GM12878 (cell line): ENCODE measurements around the gene MRPS27. TPM values are rescaled to one million over a fixed set of nuclear protein-coding genes. Genes with fewer than 3 reads are reported as not detected.

Source experiments
- ATAC-seq: fragments of 200-7000 bp; cut with Tn5 transposase; 3 replicates; pipeline ENCODE4 v1.9.1; 2020; ENCODE audit warnings: mild to moderate bottlenecking, moderate library complexity
- BruUV-seq: library from RNA; stranded (reverse); fragments of 400-500 nt; replicated peaks from 2 replicates; lab custom pipeline; 2021; lab: Mats Ljungman, UMichigan
- CTCF ChIA-PET: fragments of 300-600 bp; sonication (Branson Sonifier 250); formaldehyde crosslinking; extraction: SDS; loops from one replicate; lab custom pipeline; 2021; ENCODE audit warnings: inconsistent platforms; lab: Yijun Ruan, JAX
- POLR2A ChIA-PET: fragments of 350-600 bp; formaldehyde crosslinking; extraction: SDS; loops from one replicate; lab custom pipeline; 2021; ENCODE audit warnings: inconsistent platforms; lab: Charles Lee
- RAD21 ChIA-PET: fragments of 300-600 bp; sonication (Branson Sonifier 250); formaldehyde crosslinking; loops from one replicate; lab custom pipeline; 2023; ENCODE audit warnings: antibody characterized with exemption; ENCODE audit not compliant: unreplicated experiment; lab: Charles Lee
- SMC1A ChIA-PET: fragments of 300-600 bp; sonication (Branson Sonifier 250); formaldehyde crosslinking; loops from one replicate; lab custom pipeline; 2023; ENCODE audit not compliant: unreplicated experiment, uncharacterized antibody; lab: Charles Lee
- DNase-seq: peaks from one replicate; pipeline ENCODE4 v3.0.0-alpha.2; 2011; ENCODE audit warnings: low read depth, low spot score
- FAIRE-seq: peaks from 3 replicates; lab custom pipeline; 2011; peaks lifted over from hg19 to GRCh38; lab: Jason Lieb, UNC
- H2AFZ ChIP-seq: 2 replicates; pipeline ENCODE4 v1.6.0; 2011; ENCODE audit warnings: low read depth, low read length, control low read depth; ENCODE audit not compliant: control insufficient read depth
- H3K27ac ChIP-seq: 2 replicates; pipeline ENCODE4 v1.5.1; 2011; ENCODE audit warnings: control low read depth; ENCODE audit not compliant: control insufficient read depth, insufficient read depth
- H3K27me3 ChIP-seq, 2 experiments: replicated peaks in 1 of 2; 2 replicates each; pipeline versions ENCODE4 v1.6.0 to v1.6.1; 2011; ENCODE audit warnings: low read length in 1 of 2; ENCODE audit not compliant: control insufficient read depth in 2 of 2, insufficient read depth in 2 of 2
- H3K36me3 ChIP-seq, 2 experiments: 2 replicates each; pipeline ENCODE4 v1.5.1; 2011; ENCODE audit warnings: low read length in 1 of 2; ENCODE audit not compliant: control insufficient read depth in 2 of 2, insufficient read depth in 2 of 2
- H3K4me1 ChIP-seq: 2 replicates; pipeline ENCODE4 v1.6.1; 2011; ENCODE audit warnings: mild to moderate bottlenecking, low read length, moderate library complexity, mixed read lengths; ENCODE audit not compliant: control insufficient read depth, insufficient read depth
- H3K4me2 ChIP-seq: 2 replicates; pipeline ENCODE4 v1.6.0; 2011; ENCODE audit warnings: control low read depth; ENCODE audit not compliant: control insufficient read depth, insufficient read depth
- H3K4me3 ChIP-seq: fragments of 200-600 bp; sonication (generic); 2 replicates; pipeline ENCODE4 v1.5.1; 2016
- H3K79me2 ChIP-seq: 2 replicates; pipeline ENCODE4 v1.6.0; 2011; ENCODE audit warnings: low read length; ENCODE audit not compliant: control insufficient read depth, insufficient read depth
- H3K9ac ChIP-seq: 2 replicates; pipeline ENCODE4 v1.8.0; 2011; ENCODE audit warnings: low read length, control low read depth, mixed read lengths; ENCODE audit not compliant: control insufficient read depth, insufficient read depth
- H3K9me3 ChIP-seq: replicated peaks from 3 replicates; pipeline ENCODE4 v1.5.1; 2011; ENCODE audit warnings: mild to moderate bottlenecking, low read length; ENCODE audit not compliant: control insufficient read depth, insufficient read depth
- H4K20me1 ChIP-seq: 2 replicates; pipeline ENCODE4 v1.6.0; 2011; ENCODE audit not compliant: control insufficient read depth, insufficient read depth
- CEBPZ ChIP-seq: fragments of 150-350 bp; IDR thresholded peaks from 2 replicates; pipeline ENCODE4 v1.6.1; 2016; ENCODE audit warnings: low read depth, low read length
- CHD4 ChIP-seq: fragments of 200-600 bp; sonication (generic); IDR thresholded peaks from 2 replicates; pipeline ENCODE4 v1.6.1; 2016; ENCODE audit warnings: mild to moderate bottlenecking
- ELK1 ChIP-seq: IDR thresholded peaks from 2 replicates; pipeline ENCODE4 v1.6.1; 2012; ENCODE audit warnings: low read depth, low read length, improper control_type of control experiment
- FOS ChIP-seq: IDR thresholded peaks from 3 replicates; pipeline ENCODE4 v1.6.1; 2011; ENCODE audit warnings: borderline replicate concordance; ENCODE audit not compliant: insufficient read length; ENCODE audit errors: extremely low read depth
- KLF5 ChIP-seq: fragments of 450-650 bp; IDR thresholded peaks from 2 replicates; pipeline ENCODE4 v1.6.1; 2014; ENCODE audit warnings: mild to moderate bottlenecking; ENCODE audit not compliant: partially characterized antibody
- MEF2A ChIP-seq: IDR thresholded peaks from 2 replicates; pipeline ENCODE4 v1.6.1; 2011; ENCODE audit warnings: low read depth, mild to moderate bottlenecking, low read length, moderate library complexity; ENCODE audit not compliant: insufficient read depth
- MTA2 ChIP-seq: fragments of 450-650 bp; IDR thresholded peaks from 2 replicates; pipeline ENCODE4 v1.6.1; 2016; ENCODE audit warnings: low read depth, mild to moderate bottlenecking, moderate library complexity
- MYB ChIP-seq: fragments of 150-350 bp; IDR thresholded peaks from 2 replicates; pipeline ENCODE4 v1.6.1; 2014; ENCODE audit warnings: mild to moderate bottlenecking, low read depth, low read length, borderline replicate concordance
- NFIC ChIP-seq: IDR thresholded peaks from 2 replicates; pipeline ENCODE4 v1.6.1; 2012; ENCODE audit warnings: low read depth, mild to moderate bottlenecking, inconsistent platforms, low read length, moderate library complexity
- NR2F1 ChIP-seq: fragments of 450-650 bp; conservative IDR thresholded peaks from 2 replicates; pipeline ENCODE4 v1.6.1; 2017; ENCODE audit warnings: mild to moderate bottlenecking
- PAX8 ChIP-seq: fragments of 450-650 bp; IDR thresholded peaks from 2 replicates; pipeline ENCODE4 v1.6.1; 2017; ENCODE audit warnings: mild to moderate bottlenecking, moderate library complexity
- POU2F2 ChIP-seq: IDR thresholded peaks from 3 replicates; pipeline ENCODE4 v1.6.1; 2011; ENCODE audit warnings: low read depth, mild to moderate bottlenecking, low read length, borderline replicate concordance
- RCOR1 ChIP-seq: conservative IDR thresholded peaks from 2 replicates; pipeline ENCODE4 v1.6.1; 2012; ENCODE audit warnings: low read depth, low read length, improper control_type of control experiment
- SIN3A ChIP-seq: IDR thresholded peaks from 2 replicates; pipeline ENCODE4 v1.6.1; 2012; ENCODE audit warnings: low read depth, low read length, improper control_type of control experiment
- SMC3 ChIP-seq: IDR thresholded peaks from 2 replicates; pipeline ENCODE4 v1.6.1; 2011; ENCODE audit warnings: low read length, improper control_type of control experiment, borderline replicate concordance
- TARDBP ChIP-seq: IDR thresholded peaks from 2 replicates; pipeline ENCODE4 v1.6.1; 2016; ENCODE audit warnings: borderline replicate concordance
- TBL1XR1 ChIP-seq: IDR thresholded peaks from 2 replicates; pipeline ENCODE4 v1.6.1; 2012; ENCODE audit warnings: low read depth, low read length, improper control_type of control experiment
- WRNIP1 ChIP-seq: IDR thresholded peaks from 2 replicates; pipeline ENCODE4 v1.6.1; 2011; ENCODE audit warnings: low read depth, low read length, improper control_type of control experiment, borderline replicate concordance
- YY1 ChIP-seq: IDR thresholded peaks from 2 replicates; pipeline ENCODE4 v1.6.1; 2011; ENCODE audit warnings: low read depth, mild to moderate bottlenecking, low read length
- ZBTB33 ChIP-seq: fragments of 450-650 bp; IDR thresholded peaks from 2 replicates; pipeline ENCODE4 v1.6.1; 2017; ENCODE audit warnings: mild to moderate bottlenecking
- ZNF207 ChIP-seq: fragments of 450-650 bp; IDR thresholded peaks from 2 replicates; pipeline ENCODE4 v1.6.1; 2014; ENCODE audit warnings: antibody characterized with exemption, mild to moderate bottlenecking, borderline replicate concordance
- WGBS: methylation state at CpG from one replicate; pipeline ENCODE4 v1.1.6; 2016; ENCODE audit warnings: low lambda C conversion rate; ENCODE audit not compliant: insufficient replicate concordance, insufficient coverage; ENCODE audit errors: missing lambda C conversion rate; 5-methylcytosine and 5-hydroxymethylcytosine counted together
- in situ Hi-C: fragments of 300-500 bp; cut with MboI; formaldehyde crosslinking; loops from 9 replicates; pipeline ENCODE4 v1.14.3; 2018; ENCODE audit warnings: mixed read lengths
- intact Hi-C: fragments of 100-400 bp; cut with micrococcal nuclease; formaldehyde crosslinking; loops from one replicate; pipeline ENCODE4 v1.14.2; 2022; ENCODE audit not compliant: unreplicated experiment
- polyA plus RNA-seq, 11 experiments: library from polyadenylated mRNA; depleted of rRNA in 4 of 11; unstranded in 6 of 11; stranded (reverse) in 5 of 11; fragments of >200 nt; fragmentation: Nextera tagmentation in 4 of 11; fragmentation: Illumina TruSeq in 1 of 11; extraction: Ambion mirVana in 4 of 11; extraction: Trizol in 1 of 11; gene quantifications; 1 replicate in 1 of 11; 2 replicates in 10 of 11; pipeline versions ENCODE4 v1.2.1 to v1.2.3, GENCODE V29; 2011 to 2016; ENCODE audit warnings: inconsistent platforms in 2 of 11, missing spikeins in 2 of 11, low read depth in 1 of 11
- total RNA-seq, 4 experiments: library from RNA; depleted of rRNA in 3 of 4; stranded (reverse); fragments of >200 nt in 3 of 4; fragmentation: Illumina TruSeq in 1 of 4; extraction: Trizol in 1 of 4; gene quantifications; 2 replicates each; pipeline versions ENCODE4 v1.2.1 to v1.2.3, GENCODE V29; 2013 to 2021

Gene MRPS27
- total and polyA plus RNA-seq, 10 of the 15 experiments (the other 5 are each of a cell fraction or from before 2014, with no cell fraction given) = 61.0 to 128 (median 93.0) TPM

GRCh38 chr5:72221099-72221498 is 98.9 kb downstream of the MRPS27 start (continued):
- TF ChIP-seq MYB (no peak), TBL1XR1 (no peak), RCOR1 (no peak), NR2F1 (no peak), WRNIP1 (no peak), SMC3 (no peak), TARDBP (no peak)

DNA sequence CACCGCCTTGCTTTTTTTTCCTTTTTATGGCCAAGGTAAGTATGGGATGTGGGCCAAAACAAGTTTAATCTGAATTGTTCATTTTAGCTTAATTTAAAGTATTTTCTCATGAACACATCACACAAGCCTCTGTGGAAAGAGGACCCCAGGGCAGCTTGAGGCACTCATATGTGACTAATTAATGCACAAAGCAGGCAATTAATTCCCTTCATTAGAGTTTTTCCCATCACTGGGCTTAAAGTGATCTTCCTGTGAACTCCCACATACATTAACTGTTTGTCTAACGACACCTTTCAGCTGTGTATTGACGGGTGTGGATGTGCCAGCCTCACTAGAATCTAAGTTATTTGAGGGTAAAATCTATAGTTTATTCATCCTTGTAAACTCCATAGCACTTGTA is 103.3 kb downstream of the MRPS27 start:
- BruUV-seq = no TSS peak
- CTCF ChIA-PET = interaction anchor here (0.8 to 1.2 kb wide), 2 partner anchors 9 to 92 kb away, joined by 3 read pairs; no protein-coding TSS in a partner anchor
- RAD21 ChIA-PET = no interaction called here
- TF ChIP-seq CEBPZ = no peak
- no peak for TF ChIP-seq POU2F2
- no peak for TF ChIP-seq ZNF207
- TF ChIP-seq FOS = no peak
- no peak for TF ChIP-seq YY1
- no peak for TF ChIP-seq CHD4
- TF ChIP-seq SIN3A = no peak
- no peak for TF ChIP-seq ELK1
- no peak for TF ChIP-seq KLF5
- no peak for TF ChIP-seq ZBTB33
- no peak for TF ChIP-seq MEF2A
- no peak for TF ChIP-seq MTA2
- TF ChIP-seq PAX8 = no peak
- TF ChIP-seq NFIC = no peak

More for the DNA sequence above, 103.3 kb downstream of the MRPS27 start:
- Histone ChIP-seq H3K79me2 (no peaks in the 10 kb centered on the region), H3K9me3 (no peaks in the 10 kb centered on the region), H3K27me3 (no peaks in the 10 kb centered on the region), H3K9ac (no peak overlapping the region), H3K27ac (no peak overlapping the region), H3K4me2 (no peak overlapping the region), H3K36me3 (peaks cover 10 to 24% of the 10 kb centered on the region in 2 experiments), H2AFZ (no peak overlapping the region), H3K4me1 (no peaks in the 10 kb centered on the region), H4K20me1 (no peaks in the 10 kb centered on the region), H3K4me3 (no peak overlapping the region)
- WGBS = 91% methylated on average over 3 of the region's 3 CpGs
- in situ Hi-C loops (no loop called here), intact Hi-C loops (no loop called here)
- DNase-seq (no peak), ATAC-seq (no peak), FAIRE-seq (no peak)
- ChIA-PET POLR2A (no interaction called here), SMC1A (no interaction called here)
